UCSD-AML1 (cell line): ENCODE data around the gene INVS.
"Not testable (repeated sequence)": the region's sequence is repeated elsewhere in the genome, so short reads cannot be mapped to it uniquely, and the experiment has no call there.

Experiments used
- DNase-seq: peaks from one replicate; lab custom pipeline; 2025; ENCODE audit not compliant: unreplicated experiment; lab: John Stamatoyannopoulos, UW

Gene INVS, protein sequence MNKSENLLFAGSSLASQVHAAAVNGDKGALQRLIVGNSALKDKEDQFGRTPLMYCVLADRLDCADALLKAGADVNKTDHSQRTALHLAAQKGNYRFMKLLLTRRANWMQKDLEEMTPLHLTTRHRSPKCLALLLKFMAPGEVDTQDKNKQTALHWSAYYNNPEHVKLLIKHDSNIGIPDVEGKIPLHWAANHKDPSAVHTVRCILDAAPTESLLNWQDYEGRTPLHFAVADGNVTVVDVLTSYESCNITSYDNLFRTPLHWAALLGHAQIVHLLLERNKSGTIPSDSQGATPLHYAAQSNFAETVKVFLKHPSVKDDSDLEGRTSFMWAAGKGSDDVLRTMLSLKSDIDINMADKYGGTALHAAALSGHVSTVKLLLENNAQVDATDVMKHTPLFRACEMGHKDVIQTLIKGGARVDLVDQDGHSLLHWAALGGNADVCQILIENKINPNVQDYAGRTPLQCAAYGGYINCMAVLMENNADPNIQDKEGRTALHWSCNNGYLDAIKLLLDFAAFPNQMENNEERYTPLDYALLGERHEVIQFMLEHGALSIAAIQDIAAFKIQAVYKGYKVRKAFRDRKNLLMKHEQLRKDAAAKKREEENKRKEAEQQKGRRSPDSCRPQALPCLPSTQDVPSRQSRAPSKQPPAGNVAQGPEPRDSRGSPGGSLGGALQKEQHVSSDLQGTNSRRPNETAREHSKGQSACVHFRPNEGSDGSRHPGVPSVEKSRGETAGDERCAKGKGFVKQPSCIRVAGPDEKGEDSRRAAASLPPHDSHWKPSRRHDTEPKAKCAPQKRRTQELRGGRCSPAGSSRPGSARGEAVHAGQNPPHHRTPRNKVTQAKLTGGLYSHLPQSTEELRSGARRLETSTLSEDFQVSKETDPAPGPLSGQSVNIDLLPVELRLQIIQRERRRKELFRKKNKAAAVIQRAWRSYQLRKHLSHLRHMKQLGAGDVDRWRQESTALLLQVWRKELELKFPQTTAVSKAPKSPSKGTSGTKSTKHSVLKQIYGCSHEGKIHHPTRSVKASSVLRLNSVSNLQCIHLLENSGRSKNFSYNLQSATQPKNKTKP

DNA sequence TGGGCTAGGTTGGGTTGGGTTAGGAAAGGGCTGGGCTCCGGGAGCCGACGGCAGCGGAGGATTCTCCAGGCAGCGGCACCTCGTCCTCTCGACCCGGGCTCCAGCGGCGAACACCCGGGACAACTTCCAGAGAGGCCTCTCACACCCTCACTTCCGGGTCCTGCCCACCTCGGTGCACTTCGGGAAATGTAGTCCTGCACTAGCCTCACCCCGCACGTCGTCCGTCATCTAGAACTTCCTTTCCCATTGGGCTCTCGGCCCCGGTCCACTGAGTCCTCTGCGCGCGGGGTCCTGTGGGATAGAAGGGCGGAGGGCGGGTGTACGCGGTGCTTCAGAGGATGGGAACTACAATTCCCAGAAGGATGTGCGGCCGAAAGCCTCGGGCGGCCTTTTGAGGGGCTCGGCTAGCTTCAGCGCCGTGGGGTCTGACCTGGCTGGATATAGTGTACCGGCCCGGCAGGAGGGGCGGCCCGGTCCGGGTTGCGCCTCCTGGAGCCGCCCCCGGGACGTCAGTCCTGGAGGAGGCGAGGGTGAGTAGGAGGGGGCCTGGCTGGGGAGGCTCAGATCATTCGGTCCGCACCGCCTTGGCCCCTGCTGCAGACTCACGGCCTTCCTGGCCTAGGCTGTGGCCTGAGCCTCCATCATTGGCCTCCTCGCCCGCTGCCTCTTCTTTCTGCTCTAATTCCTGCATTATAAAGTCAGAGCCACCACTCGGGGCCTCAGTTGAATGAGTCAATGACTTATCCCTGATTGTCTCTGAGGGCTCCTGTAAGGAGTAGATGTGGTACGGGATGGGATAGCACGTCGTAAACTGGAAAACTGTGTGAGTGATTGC, at the start of gene INVS, which contains the start of gene ERP44:
INVS (plus strand) TSS at position 357 of the 835 bp plus-strand sequence. CDS start 5,279 bp downstream, outside the sequence.
ERP44 (minus strand) TSS at position 114 of the 835 bp plus-strand sequence. CDS start 160 bp downstream, outside the sequence.
- peak; percentile 98 for DNase-seq

DNA sequence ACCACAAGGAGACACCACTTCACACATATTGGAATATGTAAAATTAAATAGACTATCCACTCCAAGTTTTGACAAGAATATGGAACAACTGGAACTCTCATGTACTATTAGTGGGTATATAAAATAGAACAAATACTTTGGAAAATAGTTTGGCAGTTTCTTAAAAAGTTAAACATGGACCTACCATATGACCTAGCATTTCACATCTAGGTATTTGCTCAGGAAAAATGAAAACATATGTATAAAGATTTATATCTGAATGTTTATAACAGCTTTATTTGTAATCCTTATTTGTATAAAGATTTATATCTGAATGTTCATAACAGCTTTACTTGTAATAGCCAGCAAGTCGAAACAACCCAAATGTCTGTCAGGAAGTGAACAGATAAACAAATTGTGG, 49.5 kb upstream of the INVS start:
- DNase-seq = no peak

DNA sequence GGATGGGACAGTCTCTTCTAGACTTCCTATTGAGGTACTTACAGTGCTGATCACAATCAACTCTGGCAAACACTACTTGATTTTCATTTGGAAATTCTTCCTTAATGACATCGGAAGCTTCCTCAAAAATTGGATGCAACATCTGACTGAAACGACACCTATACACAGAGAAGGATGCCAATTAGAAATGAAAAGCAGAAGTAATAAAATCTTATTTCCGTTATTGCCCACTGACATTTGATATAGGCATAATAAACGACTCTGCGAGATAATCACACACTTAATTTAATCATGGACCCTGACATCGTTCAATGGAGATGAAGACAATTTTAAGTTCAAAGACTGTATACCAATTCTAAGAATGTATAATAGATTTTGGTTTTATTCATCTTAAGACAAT, 46.7 kb upstream of the INVS start:
- no peak for DNase-seq

DNA sequence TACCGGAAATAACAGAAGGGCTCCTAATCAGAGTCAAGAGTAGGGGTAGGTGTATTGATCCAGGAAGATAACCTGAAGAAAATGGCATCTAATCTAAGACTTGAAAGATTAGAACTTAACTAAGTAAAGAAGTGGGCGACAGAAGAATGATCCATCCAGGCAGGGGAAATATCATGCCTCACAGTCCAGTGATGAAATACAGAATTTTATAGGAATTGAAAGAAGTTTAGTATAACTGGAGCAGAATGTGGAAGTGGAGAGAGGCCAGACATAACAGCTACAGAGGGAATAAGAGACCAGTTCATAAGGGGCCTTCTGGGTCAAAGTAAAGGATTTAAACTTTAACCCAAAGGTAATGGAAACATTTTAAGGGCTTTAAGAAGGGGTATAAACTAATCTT, 42.5 kb upstream of the INVS start:
- no peak for DNase-seq

DNA sequence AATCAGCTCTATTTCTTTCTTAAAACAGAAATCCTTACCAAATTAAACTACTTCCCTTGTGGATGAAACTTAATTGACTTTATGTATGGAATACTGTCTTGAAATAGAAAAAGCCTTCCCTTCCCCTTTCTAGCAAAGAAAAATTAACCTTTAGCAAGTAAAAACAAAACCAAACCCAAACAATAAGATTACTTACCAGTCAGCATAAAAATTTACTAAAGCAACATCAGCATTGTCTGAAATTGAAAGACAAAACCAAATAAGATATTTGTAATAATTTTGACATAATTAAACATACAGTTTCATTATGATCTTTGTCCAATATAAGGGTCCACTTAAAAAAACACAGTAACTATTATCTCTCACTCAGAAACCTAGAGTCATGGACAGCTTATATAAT, 41.4 kb upstream of the INVS start:
- no peak for DNase-seq

DNA sequence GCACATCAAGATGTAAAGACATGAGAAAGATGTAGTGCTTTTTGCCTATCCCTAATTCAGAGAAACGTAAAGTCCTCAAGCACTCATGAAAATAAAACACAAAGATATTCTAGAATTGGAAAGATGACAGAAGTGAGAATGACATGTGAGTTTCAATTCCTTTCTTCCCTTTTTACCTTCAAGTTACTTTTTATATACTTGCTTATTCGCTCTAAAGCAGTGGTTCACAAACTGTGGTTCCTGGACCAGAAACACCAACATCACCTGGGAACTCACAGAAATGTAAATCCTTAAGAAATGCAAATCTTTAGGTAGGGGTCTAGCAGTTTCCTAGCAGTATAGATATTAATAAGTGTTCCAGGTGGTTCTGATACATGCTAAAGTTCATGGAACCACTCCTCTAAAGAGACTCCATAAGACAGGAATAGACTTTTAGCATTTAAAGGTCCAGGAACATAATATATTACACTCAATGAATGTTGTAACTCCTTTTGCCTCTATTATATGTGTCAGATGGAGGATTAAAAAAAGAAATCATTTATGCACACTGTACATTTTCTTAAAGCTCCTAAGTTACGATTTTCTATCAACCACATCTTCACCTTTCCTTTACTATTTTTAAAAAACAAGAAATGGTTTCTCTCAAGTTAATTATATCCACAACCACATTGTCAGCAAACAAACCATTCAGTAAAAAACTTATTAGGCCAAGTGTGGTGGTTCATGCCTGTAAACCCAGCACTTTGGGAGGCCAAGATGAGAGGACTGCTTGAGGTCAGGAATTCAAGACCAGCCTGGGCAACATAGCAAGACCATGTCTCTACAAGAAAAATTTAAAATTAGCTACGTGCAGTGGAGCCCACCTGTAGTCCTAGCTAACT, 40.1 kb upstream of the INVS start:
- DNase-seq = no peak

DNA sequence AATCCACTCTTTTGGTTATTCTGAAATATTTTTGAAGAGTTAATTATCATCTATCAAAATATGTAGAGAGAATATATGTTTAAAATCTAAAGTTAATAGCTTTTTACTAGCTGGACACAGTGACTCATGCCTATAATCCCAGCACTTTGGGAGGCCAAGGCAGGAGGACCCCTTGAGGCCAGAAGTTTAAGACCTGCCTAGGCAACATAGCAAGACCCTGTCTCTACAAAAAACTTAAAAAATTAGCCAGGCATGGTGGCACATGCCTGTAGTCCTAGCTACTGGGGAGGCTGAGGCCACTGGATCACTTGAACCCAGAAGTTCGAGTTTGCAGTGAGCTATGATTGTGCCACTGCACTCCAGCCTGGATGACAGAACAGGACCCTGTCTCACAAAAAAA, 36.4 kb upstream of the INVS start:
- not testable (repeated sequence) for DNase-seq

DNA sequence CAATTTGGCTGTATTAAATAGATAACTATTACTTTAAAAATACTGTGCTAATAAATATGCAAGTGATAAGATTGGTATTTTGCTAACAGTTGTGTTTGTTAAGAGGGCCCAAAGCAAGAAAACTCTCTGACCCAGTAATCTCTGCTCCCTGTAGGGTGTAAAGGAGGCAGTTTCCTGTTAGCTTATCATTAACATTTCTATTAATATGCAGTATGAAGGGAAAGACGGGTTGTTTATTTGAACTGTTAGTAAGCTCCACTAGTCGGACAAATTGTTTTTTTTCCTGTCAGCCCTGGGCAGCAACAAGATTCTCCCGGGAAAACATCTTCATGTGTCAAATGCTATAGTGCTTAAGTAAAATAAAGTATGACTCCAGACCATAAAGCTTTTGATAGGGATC, 35.9 kb upstream of the INVS start:
- DNase-seq = no peak

DNA sequence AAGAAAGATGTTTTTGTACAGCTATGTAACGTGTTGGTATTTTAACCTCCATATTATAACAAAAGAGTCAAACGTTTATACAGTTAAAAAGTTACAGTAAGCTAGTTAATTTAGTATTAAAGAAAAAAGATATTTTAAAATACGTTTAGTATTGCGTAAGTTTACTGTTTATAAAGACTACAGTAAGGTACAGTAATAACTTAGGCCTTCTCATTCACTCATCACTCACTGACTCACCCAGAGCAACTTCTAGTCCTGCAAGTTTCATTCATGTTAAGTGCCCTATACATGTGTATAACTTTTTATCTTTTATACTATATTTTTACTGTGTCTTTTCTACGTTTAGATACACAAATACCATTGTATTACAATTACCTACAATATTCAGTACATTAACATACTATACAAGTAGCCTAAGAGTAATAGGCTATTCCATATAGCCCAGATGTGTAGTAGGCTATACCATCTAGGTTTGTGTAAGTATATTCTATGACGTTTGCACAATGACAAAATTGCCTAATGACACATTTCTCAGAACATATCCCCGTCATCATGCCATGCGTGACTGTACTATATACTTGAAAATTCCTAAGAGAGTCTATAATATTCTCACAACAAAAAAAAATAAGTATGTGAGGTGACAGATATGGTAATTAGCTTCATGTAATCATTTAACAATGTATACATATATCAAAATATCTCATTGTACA, 34.0 kb upstream of the INVS start:
- DNase-seq = no peak

DNA sequence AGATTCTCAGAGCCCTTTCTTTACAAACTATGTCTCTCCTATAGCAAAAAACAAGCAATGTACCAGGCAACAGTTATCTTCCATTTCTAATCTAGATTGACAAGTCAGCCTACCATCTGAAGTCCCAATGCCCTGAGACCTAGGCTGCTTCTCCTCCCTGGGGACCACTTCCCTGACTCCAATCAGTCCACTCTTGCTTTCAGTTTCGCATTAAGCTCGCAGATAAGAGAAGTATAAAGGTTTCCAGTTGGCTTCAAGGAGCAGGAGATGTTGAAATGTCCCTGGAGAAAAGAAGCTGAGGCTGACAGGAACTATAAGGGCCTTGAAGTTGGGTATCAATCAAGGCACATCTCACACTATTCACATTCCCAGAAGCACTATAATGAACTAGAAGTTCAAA, 32.5 kb upstream of the INVS start:
- no peak for DNase-seq

DNA sequence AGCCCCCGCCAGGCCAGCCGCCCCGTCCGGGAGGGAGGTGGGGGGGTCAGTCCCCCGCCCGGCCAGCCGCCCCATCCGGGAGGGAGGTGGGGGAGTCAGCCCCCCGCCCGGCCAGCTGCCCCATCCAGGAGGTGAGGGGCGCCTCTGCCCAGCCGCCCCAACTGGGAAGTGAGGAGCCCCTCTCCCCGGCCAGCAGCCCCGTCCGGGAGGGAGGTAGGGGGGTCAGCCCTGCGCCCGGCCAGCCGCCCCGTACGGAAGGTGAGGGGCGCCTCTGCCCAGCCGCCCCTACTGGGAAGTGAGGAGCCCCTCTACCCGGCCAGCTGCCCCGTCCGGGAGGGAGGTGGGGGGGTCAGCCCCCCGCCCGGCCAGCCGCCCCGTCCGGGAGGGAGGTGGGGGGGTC, 31.1 kb upstream of the INVS start:
- not testable (repeated sequence) for DNase-seq

DNA sequence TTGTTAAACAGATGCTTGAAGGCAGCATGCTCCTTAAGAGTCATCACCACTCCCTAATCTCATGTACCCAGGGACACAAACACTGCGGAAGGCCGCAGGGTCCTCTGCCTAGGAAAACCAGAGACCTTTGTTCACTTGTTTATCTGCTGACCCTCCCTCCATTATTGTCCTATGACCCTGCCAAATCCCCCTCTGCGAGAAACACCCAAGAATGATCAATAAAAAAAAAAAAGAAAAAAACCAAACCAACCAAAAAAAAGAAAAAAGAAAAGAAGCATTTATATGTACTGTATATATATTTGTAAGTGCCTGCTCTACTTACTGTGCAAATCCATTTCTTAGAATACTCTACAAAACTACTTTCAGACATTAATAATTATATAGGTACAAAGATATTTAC, 30.0 kb upstream of the INVS start:
- DNase-seq = not testable (repeated sequence)

DNA sequence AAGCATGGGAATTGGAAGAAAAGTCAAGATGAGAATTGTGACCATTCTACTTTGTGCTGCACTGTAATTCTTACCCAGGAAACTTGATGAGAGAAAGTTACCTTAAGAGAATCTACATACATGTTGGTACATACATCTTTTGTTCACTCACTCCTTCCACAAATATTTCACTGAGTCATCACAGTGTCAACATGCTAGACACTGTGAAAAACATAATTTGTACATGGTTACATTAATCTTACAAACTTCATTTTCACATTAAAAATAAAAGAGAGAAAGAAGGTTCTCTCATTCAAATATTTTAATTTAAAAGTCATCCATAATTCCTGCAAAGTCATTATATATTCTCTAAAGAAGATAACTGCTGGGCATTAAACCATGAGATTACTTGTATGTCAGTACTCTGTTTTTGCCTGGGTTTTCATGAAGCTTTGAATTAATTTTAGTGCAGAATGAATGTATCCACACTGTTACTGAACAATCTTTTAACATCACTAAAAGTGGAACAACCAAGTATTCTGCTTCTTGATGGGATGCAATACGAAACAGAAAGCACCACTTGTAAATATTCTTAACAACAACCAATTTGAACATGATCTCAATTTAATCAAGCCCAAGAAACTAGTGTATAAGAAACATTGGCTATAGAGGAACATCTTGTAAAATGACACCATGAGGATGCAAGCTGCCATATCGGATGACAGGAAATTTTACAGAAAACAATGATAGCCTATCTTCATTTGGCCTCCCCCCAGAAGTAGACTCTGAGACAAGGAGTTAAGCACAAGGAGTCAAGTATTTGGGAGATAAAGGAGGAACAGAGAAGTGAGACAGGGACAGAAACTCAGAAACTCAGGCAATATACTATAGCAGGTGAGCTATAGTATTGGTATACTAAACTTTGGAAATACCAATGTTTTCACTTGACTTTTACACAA, 28.7 kb upstream of the INVS start:
- no peak for DNase-seq

DNA sequence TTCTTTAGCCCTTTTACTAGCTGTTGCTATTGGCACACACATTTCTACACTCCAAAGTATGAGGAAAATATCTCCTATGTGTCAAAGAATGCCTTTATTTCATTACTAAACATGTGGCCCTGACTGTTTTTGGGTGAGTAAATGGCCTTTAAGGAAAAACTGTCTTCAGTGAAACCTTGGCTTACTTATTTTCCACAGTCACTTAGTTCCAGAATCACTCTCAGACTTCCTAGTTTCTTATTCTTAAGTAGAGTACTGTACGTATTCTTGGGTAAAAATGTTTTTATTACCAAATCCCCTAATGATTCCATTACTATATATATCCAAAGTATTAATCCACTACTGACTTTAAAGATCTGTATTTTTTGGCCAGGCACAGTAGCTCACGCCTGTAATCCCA, 27.8 kb upstream of the INVS start:
- no peak for DNase-seq

DNA sequence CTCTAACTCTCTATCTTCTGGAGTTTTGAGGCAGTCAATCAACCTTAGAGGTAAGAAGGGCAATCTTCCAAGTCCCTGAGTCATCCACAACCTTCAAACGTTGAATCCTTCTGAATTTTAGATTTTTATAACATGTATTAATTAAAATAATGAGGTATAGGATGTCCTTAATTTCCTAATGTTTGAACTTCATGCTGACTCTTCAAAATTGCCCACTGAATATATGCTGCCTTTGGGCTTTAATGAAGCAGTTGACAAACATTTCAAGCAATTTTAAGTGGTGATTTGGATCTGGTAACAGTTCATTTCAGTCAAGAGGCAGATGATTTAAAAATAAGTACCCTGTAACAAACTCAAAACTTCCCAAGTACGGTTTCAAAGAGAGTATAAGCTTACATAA, 26.2 kb upstream of the INVS start:
- no peak for DNase-seq

DNA sequence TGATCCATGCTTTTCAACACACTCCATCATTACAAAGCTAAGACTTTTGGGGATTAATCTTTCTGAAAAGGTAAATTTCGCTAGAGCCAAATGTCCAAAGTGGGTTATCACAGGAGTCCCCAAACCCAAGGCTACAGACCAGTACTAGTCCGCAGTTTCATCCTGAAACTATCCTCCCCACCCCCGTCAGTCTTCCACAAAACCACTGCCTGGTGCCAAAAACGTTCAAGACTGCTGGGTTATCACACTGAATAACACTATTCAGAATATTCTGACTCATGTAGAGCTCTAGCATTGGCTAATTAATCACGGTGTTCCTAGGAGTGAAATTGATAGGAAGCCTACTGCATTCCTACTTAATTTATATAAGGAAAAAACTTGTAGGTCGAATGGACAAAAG, 24.9 kb upstream of the INVS start:
- DNase-seq = no peak

DNA sequence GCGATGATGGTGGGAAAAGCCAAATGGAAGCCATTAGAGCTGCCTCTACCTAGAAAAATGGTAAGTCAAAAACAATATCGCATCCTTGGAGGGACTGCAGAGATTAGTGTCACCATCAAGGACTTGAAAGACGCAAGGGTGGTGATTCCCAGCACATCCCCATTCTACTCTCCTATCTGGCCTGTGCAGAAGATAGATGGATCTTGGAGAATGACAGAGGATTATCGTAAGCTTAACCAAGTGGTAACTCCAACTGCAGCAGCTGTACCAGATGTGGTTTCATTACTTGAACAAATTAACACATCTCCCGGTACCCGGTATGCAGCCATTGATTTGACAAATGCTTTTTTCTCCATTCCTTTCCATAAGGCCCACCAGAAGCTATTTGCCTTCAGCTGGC, 24.1 kb upstream of the INVS start:
- no peak for DNase-seq

DNA sequence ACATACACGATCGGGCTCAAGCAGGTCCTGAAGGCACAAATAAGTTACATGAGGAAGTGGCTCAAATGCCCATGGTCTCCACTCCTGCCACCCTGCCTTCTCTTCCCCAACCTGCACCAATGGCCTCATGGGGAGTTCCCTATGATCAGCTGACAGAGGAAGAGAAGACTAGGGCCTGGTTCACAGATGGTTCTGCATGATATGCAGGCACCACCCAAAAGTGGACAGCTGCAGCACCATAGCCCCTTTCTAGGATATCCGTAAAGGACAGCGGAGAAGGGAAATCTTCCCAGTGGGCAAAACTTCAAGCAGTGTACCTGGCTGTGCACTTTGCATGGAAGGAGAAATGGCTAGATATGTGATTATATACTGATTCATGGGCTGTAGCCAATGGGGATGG, 22.8 kb upstream of the INVS start:
- DNase-seq = not testable (repeated sequence)
